DMS114 treated with DMSO at 0.1 percent for 48 hours (cell line): ENCODE measurements around the gene SV2C.

Experiments
- DNase-seq: peaks from one replicate; lab custom pipeline; 2025; ENCODE audit not compliant: unreplicated experiment; lab: John Stamatoyannopoulos, UW

SV2C gene

GRCh38 chr5:76099756-76100155 lies 16.6 kb downstream of the SV2C start:
- no peak for DNase-seq

- DNase-seq, result no peak
Observed at GRCh38 chr5:76104027-76104426, 20.8 kb downstream of the SV2C start.

GRCh38 chr5:76106149-76106548 lies 23.0 kb downstream of the SV2C start:
- DNase-seq, result no peak

- DNase-seq, result no peak
Observed at GRCh38 chr5:76111477-76112174, 28.4 kb downstream of the SV2C start.

- no peak for DNase-seq
Observed at GRCh38 chr5:76113103-76113502, 29.9 kb downstream of the SV2C start.

GRCh38 chr5:76114179-76114851 lies 31.1 kb downstream of the SV2C start:
- no peak for DNase-seq

- no peak for DNase-seq
Observed at GRCh38 chr5:76125346-76125745, 42.2 kb downstream of the SV2C start.

GRCh38 chr5:76125888-76126287 lies 42.7 kb downstream of the SV2C start:
- DNase-seq, result no peak

- DNase-seq, result no peak
Observed at GRCh38 chr5:76134003-76134402, 50.8 kb downstream of the SV2C start.

- no peak for DNase-seq
Observed at GRCh38 chr5:76134646-76135045, 51.5 kb downstream of the SV2C start.

- DNase-seq, result no peak
Observed at GRCh38 chr5:76137887-76138542, 54.8 kb downstream of the SV2C start.

GRCh38 chr5:76143884-76144283 lies 60.7 kb downstream of the SV2C start:
- no peak for DNase-seq

- DNase-seq, result no peak
Observed at GRCh38 chr5:76144513-76145274, 61.5 kb downstream of the SV2C start.

- DNase-seq, result no peak
Observed at GRCh38 chr5:76145945-76146344, 62.8 kb downstream of the SV2C start.

GRCh38 chr5:76149636-76150035 lies 66.5 kb downstream of the SV2C start:
- no peak for DNase-seq

GRCh38 chr5:76152161-76152560 lies 69.0 kb downstream of the SV2C start:
- no peak for DNase-seq

- DNase-seq, result no peak
Observed at GRCh38 chr5:76152700-76153099, 69.5 kb downstream of the SV2C start.

GRCh38 chr5:76153271-76153670 lies 70.1 kb downstream of the SV2C start:
- DNase-seq, result no peak

- DNase-seq, result no peak
Observed at GRCh38 chr5:76154009-76154690, 71.0 kb downstream of the SV2C start.

- no peak for DNase-seq
Observed at GRCh38 chr5:76155536-76155935, 72.4 kb downstream of the SV2C start.

- DNase-seq, result no peak
Observed at GRCh38 chr5:76162335-76162734, 79.2 kb downstream of the SV2C start.
